NCI-H526 (cell line): ENCODE results near the gene MOB2.

ENCODE experiments used
- DNase-seq, 2 experiments: peaks; one replicate each; lab custom pipeline; 2025; lab: John Stamatoyannopoulos, UW

The MOB2 gene

DNA sequence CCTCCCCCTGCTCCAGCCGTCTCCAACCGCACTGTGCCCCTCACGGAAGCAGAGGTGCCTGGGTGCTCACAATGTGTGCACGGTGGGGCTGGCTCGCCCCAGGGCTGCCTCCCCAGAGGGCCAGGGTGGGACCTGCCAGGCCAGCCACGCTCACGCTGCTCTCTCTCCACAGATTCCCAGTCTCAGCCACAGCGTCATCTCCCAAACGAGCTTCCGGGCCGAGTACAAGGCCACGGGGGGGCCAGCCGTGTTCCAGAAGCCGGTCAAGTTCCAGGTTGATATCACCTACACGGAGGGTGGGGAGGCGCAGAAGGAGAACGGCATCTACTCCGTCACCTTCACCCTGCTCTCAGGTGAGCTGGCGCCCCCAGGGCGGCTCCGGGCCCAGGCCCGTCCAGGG is 30.4 kb downstream of the MOB2 start:
- no peak for DNase-seq

DNA sequence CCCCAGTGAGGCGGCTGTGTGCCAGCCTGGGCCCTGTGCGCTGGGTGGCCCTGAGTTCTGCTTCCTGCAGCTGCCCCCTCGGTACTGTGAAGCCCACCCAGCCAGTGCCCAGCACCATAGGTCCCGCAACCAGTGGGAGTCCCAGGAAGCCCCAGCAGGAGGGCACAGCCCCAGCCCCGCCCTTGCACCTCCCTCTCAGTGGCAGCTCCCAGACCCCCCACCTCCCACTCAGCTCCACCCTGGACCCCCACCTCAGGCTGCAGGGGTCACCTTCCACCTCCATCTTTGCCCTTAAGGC is 30.9 kb downstream of the MOB2 start:
- DNase-seq, result no peak

DNA sequence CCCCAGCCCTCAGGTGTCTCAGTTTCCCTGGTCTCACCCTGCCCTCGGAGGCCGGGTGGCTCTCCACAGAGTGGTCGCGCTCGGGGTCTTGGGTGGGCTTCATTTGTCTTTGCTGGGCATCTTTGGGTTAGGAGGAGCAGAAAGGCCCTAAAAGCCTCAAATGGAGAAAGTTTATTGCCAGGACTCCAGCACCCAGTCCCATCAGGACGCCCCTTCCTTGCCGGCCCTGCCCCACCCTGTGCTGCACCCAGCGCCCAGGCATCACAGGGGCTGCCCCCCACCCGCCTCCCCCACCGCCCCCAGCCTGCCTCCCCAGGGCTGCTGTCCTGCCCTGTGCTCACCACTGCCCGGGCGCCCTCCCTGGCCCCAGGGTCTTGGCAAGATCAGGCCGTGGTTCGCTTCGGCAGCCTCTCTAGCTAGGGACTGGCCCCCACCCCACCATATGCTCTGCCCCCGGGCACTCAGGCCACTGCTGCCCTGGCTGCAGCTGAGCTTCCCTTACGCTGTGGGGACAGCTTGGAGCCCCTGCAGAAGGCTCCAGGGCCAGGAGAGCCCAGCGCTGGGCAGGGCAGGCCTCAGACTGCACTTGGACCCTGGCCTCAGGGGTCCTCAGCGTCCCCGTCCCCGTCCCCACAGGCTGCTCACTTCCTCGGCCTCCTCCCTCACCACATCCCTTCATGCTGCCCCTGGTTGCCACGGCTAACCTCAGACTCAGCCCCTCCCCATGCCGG is 31.4 kb downstream of the MOB2 start:
- DNase-seq, result no peak

DNA sequence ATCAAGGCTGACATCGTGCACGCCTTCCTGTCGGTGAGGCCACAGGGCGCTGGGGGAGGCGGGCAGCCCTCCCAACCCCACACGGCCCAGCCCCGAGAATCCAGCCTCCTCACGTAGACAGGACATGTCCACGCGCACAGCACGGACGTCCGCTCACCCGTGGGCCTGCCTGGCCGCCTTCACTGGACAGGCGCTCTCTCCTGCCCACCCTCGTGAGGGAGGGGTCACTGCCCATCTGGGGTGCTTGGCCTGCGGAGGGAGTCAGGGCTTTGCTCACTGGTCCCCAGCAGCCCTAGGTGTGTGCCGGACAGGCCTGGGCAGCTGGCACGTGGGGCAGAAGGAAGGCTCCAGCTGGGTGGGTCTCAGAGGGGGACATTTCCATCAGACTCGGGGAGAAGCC is 32.0 kb downstream of the MOB2 start:
- no peak for DNase-seq

DNA sequence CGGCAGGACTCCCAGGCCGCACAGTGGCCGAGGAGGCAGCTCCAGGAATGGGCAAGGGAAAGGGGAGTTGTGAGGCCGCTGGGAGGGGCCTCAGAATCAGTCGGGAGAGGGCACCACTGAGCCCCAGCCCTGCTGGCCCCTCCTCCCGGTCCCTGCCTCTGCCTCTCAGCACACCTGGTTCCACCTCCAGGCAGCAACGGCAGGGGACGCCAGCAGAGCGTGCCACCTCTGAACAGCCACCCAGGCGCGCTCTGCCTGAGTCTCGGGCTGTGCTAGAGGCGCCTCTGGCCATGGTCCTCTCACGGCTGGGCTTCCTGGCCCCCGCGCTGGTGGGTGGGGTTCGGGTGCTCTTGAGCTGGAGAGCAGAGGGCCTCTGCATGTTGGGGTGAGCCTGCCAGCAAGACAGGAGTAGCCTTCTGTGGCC is 33.0 kb downstream of the MOB2 start:
- peak; percentile 26 to 69 for DNase-seq

DNA sequence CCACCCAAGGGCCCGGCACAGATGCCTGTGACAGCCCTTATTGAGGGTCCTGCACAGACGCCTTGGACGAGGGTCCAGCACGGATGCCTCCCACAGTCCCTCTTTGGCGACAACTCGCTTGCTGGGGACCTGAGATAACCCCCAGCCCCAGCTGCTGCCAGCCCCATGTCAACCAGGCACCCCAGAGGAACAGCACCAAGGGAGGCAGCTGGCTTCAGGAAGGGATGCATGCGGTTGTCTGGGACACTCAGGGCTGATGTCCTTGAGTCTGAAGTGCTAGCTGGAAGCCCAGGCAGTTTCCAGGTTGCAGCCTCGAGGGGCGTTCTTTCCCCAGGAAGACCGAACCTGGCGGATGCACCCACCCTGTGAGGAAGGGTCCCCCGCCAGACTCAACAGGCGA is 33.8 kb downstream of the MOB2 start:
- no peak for DNase-seq

DNA sequence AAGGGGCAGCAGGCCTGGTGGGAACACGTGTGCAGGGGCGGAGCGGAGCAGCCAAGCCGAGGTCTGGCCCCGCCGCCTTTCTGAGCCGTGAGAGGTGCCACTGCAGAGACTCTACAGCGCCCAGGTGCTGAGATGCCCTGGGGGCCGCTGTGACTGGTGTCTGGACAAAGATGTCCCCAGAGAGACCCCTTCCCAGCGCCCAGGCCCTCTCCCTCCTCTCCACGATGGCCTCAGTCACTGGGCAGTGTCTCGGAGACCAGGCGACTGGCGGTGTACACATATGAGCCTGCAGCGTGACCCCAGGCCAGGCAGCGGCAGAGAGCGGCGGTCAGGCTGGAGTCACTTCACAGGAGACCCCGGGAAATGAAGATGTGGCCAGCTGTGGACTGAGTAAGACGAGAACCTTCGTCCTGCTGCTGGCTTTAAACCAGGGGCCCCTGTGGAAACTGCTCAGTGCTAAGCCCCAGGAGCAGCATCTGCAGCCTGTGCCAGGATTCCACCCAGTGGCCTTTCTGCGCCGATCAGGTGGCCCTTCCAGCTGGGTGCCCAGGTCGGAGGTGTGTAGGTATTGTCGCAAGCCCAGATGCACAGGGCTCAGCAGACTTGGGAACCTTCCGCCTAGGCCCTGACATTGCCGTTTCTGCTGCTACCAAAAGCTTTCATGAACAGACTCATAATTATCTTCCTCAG is 34.7 kb downstream of the MOB2 start:
- no peak for DNase-seq

DNA sequence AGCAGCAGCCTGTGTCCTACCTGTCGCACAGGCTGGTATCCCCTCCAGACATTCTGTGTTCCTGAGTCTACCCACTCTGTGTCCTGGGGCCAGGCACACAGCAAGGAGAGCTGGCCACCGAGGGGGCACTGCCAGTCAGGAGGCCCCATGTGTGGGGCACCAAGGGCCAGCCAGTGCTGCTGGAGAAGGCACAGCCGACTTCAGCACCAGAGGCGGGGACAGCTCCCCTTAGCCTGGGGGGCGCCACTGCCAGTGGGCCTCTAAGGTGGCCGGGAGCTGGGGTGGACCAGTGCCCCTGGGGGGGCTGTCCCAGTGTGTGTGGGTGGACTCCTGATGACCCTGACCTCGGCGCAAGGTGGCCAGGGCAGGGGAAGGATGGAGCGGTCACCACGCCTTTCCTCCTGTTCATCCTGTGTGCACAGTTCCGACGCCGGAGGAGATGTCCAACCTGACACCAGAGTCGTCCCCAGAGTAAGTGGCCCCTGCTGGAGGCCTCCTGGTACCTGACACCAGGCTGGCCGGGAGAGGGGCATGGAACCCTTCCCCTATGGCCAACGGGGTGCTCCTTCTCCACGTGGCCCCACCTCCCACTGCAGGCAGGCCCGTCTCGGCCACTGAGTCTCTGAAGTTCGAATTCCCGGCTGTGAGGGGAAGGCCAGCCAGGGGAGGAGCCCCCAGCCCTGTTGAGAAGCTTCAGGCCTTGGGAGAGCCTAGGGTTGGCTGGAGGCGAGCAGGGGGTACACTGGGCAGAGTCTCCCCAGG is 35.4 kb downstream of the MOB2 start:
- DNase-seq, result no peak

DNA sequence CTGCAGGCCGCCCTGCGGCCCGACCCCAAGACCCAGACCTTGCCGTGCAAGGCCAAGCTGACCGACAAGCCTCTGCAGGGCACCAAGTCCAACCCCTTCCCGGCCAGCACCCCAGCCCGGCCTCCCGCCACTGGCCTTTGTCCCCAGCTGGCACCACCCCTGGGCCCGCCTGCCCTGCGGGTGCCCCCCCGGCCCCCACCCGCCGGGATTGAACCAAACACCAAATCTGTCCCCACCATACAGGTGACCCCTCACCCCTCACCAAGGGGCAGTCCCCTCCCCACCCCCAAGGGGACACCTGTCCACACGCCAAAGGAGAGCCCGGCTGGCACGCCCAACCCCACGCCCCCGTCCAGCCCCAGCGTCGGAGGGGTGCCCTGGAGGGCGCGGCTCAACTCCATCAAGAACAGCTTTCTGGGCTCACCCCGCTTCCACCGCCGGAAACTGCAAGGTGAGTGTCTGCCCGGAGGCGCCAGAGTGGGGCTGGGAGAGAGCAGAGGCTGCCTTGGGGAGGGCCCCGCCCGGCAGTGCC is 36.2 kb downstream of the MOB2 start:
- no peak for DNase-seq

DNA sequence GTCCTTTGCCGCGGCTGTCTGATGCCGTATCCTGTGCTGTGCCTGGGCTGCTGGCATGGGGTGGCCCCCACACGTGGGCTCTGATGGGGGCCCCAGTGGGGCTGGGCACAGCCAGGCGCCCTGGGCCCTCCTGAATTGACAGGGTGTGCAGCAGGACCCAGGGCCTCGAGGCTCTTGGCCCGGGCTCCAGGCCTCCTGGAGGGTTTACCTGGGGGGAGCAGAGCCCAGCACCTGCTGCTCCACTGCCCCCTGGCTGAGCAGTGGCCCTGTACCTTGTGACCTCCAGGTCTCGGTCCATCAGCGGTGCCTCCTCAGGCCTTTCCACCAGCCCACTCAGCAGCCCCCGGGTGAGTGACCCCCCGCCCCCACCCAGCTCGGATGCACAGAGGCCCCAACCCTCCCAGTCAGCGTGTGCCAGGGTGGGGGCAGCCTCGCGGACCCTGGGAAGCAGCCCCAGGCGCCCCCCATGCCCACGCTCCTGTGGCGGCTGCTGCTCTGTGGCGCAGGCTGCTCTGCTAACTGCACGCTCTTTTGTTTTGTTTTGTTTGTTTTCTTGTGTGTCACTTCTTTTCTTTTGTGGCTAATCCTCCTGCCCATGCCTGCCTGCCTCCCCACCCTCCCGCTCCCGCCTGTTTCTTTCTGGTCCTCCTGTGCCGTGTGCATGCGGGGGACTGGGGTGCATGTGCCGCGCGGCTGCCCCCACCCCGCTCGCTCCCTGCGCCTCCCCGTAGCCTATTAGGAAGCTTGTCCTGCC is 36.9 kb downstream of the MOB2 start:
- DNase-seq, result no peak

DNA sequence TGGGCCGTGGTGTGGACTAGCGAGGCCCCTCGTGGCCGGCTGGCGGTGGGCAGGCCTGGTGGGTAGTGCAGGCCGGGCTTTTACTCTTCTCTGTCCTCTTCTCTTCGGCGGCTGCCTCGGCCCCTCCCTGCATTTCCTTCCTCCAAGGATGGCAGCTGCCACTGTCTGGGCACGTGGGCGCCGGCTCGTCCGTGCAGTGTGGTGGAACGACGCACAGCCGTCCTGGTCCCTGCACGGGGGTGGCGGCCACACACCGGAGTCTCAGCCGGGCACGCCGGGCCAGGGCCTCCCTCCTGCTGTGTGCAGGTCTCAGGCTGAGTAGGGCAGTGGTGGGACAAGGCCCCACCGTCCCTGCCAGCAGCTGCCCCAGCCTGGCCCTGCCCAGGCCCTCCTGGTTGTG is 37.7 kb downstream of the MOB2 start:
- DNase-seq, result no peak

DNA sequence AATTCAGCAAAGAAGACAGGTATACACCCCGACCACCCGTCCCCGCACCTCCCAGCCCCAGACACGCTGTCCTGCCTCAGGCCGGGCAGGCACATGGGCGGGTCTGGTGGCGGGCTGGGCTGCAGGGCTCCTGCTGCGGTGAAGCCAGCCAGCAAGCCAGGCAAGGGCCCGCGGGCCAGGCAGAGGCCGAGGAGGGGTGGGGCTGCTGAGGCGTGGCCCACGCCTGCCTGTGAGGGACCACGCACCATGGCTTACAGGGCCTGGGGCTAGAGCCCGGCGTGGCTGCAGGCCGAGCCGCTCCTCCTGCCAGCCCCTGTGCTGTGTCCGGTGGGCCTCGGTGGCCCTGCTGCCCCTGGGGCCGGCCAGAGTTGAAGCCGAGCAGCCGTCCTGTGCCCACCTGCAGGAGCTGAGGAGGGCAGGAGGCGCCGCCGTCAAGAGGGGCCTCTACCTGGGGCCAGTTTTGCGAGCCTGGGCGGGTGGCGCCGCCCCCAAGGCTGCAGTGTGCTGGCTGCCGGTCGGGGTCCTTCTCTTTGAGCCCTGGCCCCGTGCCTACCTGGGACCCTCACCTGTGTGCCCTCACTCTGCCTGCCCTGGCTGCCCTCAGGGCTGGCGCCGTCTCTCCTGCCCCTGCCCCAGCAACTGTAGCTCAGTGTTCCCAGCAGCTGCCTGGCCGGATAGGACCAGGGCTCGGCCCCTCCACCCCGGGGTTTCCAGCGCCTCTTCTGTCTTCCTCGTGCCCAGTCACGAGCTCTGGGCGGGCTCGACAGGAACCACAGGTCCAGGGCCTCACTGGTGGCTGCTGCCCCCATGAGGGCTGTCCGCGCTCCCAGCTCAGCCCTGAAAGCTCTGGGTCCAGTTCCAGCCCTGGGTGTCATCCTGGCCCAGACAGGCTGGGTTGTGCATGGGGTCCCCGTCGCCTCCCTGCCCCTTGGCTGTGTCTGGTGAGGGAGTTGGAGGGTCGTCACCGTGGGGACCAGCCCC is 38.4 kb downstream of the MOB2 start:
- no peak for DNase-seq

DNA sequence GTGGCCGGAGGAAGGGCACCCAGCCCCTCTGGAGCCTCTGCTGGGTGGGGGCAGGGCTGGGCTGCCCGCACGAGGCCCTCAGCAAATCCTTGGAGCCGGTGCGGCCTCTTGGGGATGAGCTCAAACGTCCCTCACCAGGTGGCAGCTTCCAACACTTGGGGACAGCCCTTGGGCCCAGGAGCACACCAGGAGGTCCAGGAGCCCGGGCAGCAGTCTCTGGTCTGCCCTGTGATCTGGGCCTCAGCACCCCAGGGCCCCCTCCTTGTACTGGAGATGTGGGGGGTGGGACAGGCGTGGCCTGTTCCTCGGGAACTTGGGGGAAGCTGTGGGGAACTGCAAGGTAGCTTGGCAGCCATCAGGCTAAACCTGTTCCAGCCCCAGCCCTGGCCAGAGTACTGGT is 40.0 kb downstream of the MOB2 start:
- DNase-seq, result no peak

DNA sequence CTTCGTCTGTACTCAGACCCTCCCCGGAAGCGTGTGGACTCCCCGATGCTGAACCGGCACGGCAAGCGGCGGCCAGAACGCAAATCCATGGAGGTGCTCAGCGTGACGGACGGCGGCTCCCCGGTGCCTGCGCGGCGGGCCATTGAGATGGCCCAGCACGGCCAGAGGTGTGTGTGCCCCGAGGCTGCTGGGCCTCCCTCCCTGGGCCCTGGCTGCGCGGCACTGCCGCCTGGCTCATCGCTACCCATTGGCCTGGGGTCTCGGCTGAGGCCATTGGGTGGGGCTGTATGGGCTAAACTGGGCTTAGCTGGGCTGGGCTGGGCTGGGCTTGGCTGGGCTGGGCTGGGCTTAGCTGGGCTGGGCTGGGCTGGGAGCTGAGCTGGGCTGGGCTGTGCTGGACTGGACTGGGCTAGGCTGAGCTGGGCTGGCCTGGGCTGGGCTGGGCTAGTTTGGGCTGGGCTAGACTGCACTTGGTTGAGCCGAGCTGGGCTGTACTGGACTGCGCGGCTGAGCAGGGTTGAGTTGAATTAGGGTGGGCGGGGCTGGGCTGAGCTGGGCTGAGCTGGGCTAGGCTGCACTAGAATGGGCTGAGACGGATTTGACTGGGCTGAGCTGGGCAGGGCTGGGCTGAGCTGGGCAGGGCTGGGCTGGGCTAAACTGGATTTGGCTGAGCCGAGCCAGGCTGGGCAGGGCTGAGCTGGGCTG is 40.7 kb downstream of the MOB2 start:
- DNase-seq, result no peak

DNA sequence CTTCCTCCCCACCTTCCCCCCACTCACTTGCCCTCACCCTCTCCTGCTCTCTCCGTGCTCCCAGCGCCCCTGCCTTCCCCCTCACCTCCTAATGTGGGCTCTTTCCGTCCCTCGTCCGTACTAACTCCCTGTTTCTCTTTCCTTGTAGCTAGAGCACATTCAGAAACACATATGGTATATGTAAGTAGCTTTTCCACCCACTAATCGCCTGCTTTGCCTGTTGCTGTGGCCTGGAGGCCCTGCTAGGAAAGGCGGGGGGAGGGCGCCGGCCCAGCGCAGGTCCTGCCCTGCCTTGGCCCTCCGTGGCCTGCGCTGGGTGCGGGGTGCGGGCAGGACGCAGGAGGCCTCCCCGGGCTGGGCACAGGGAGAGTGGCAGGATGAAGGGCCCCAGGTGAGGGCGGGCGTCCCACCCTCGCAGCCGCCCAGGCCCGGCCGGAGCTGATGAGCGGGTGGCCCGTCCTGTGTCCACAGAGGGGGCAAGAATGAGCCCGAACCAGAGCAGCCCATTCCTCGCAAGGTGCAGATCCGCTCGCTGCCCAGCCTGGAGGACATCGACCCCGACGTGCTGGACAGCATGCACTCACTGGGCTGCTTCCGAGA is 41.7 kb downstream of the MOB2 start:
- DNase-seq, result no peak

DNA sequence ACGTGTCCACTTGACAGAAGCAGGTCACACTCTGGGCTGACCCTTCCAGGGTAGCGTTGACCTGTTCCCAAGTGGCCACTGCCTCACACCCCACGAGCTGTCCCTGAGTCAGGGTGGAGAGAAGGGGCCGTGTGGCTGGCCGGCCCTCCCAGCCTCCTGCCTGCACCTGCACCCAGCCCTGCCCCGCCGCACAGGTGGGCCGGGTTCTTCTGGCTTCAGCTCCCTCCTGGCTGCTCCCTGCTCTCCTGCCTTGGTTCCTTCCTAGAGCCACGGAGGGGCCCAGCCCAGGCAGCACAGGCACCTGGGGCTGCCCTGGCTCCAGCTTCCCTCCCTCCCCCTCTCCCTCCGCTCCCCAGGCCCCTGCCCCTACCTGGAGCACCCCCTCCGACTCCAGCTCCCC is 42.3 kb downstream of the MOB2 start:
- DNase-seq, result no peak

DNA sequence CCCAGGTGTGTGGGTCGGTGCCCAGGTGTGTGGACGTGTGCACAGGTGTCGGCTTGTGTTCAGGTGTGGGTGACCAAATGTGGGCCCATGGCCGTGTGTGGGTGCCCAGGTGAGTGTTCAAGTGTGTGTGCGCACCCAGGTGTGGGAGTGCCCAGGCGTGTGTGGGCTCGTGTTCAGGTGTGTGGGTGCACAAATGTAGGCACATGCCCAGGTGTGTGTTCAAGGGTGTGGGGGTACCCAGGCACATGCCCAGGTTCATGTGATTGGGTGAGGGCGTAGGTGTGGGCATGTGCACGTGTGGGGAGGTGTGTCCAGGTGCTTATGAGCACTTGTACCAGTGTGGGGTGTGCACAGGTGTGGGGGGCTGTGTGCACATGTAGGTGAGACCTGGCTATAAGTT is 42.8 kb downstream of the MOB2 start:
- DNase-seq, result no peak

DNA sequence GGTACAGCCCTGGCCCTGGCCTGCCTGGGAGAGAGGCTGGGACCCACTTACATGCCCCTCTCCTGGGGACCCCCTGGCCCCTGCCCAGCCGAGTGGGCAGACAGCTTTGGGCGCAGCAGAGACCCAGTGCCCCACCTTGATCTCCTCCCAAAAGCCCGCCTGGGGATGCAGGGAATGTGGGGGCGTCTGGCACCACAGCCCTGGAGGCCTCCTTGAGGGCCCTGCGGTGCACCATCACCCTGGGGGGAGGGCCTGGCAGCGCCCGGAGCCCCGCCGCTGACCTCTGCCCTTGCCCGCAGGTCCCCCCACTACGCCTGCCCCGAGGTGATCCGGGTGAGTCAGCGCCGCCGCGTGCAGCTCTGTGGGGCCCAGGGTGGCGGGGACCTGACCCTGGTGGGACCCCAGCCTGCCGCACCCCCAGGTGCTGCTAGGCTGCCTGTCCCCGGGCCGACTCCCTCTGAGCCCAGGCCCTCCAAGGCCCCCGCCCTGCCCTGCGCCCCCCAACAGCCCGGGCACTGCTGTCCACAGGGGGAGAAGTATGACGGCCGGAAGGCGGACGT is 43.7 kb downstream of the MOB2 start:
- DNase-seq, result no peak

DNA sequence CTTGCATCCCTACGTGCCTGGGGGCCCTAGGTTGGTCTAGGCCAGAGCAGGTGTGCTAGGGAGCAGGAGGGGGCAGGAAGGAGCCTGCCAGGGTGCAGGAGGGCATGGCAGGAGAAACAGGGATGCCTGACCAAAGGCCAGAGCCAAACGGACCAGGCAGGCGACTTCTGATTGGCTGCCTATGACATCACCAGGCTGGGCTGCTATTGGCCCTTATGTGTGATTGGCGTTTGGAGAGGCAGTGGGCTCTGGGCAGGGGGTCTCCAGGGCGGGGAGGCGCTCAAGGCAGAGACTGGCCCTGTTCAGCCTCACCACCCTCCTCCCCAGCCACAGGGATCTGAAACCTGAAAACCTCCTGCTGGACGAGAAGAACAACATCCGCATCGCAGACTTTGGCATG is 44.4 kb downstream of the MOB2 start:
- DNase-seq, result no peak

DNA sequence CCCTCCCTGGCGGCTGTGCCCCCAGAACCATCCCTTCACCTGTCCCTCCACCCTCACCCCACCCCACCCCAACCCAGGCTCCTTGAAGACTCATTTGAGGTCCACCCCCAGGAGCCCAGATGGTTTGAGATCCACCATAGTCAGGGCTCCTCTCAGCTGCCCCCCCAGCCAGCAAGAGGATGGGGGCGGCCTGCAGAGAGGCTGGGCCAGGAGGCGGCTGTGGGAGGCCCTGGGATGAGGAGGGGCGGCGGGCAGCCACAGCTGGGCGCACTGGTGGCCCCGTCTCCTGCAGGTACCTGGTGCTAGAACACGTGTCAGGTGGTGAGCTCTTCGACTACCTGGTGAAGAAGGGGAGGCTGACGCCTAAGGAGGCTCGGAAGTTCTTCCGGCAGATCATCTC is 46.1 kb downstream of the MOB2 start:
- no peak for DNase-seq
